ENCODE data around the gene ST6GALNAC4. TPM values are rescaled to one million over a fixed set of nuclear protein-coding genes. Genes with fewer than 3 reads are reported as not detected.

ST6GALNAC4 gene
- total and polyA plus RNA-seq, 8 donors: 3.7 to 33.6 (median 13.0) TPM

DNA sequence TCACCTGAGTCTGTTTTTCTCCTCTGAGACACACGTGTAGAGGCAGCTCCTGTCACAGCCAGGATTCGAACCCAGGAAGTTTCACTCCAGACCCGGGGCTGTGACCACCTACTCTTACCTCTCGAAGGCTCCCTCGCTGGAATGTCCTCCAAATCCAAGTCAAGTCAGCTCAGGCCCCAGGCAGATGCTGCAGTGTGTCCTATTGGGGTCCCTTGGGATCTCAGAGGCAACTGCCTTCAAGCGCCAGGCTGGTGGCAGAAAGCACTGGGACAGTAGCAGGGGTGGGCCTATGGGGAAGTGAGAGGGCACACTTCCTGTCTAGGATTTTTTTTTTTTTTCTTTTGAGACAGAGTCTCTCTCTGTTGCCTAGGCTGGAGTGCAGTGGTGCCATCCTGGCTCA, 762 bp upstream of the ST6GALNAC4 start:
- TF ChIP-seq POLR2AphosphoS5 (IDR thresholded peaks at IDR 0.05): no peak
- TF ChIP-seq, protein P1, sequence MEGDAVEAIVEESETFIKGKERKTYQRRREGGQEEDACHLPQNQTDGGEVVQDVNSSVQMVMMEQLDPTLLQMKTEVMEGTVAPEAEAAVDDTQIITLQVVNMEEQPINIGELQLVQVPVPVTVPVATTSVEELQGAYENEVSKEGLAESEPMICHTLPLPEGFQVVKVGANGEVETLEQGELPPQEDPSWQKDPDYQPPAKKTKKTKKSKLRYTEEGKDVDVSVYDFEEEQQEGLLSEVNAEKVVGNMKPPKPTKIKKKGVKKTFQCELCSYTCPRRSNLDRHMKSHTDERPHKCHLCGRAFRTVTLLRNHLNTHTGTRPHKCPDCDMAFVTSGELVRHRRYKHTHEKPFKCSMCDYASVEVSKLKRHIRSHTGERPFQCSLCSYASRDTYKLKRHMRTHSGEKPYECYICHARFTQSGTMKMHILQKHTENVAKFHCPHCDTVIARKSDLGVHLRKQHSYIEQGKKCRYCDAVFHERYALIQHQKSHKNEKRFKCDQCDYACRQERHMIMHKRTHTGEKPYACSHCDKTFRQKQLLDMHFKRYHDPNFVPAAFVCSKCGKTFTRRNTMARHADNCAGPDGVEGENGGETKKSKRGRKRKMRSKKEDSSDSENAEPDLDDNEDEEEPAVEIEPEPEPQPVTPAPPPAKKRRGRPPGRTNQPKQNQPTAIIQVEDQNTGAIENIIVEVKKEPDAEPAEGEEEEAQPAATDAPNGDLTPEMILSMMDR (IDR thresholded peaks at IDR 0.05): no peak
- H3K27me3 ChIP-seq: peaks cover 0 to 7% (median 0%) of the 10 kb centered on the region in 3 donors
- H3K4me1 ChIP-seq: peaks cover 61 to 83% (median 69%) of the 10 kb centered on the region in 4 donors
- H3K36me3 ChIP-seq: peaks cover under 1 to 16% (median 14%) of the 10 kb centered on the region in 4 donors
- peak overlapping the region in 3 of 4 donors; percentile 61 to 79 (median 74) for H3K4me3 ChIP-seq
- intact Hi-C loops (cut with DNase I; ENCODE audit: low total_unique reads): no loop called here
- WGBS, 5 donors: 67 to 74% (median 70%) methylated on average over 6 of the region's 6 CpGs
- no peak for DNase-seq
- no peaks in the 10 kb centered on the region for H3K9me3 ChIP-seq
- H3K27ac ChIP-seq: peak overlapping the region in 4 of 5 donors; percentile 61 to 84 (median 78)

DNA sequence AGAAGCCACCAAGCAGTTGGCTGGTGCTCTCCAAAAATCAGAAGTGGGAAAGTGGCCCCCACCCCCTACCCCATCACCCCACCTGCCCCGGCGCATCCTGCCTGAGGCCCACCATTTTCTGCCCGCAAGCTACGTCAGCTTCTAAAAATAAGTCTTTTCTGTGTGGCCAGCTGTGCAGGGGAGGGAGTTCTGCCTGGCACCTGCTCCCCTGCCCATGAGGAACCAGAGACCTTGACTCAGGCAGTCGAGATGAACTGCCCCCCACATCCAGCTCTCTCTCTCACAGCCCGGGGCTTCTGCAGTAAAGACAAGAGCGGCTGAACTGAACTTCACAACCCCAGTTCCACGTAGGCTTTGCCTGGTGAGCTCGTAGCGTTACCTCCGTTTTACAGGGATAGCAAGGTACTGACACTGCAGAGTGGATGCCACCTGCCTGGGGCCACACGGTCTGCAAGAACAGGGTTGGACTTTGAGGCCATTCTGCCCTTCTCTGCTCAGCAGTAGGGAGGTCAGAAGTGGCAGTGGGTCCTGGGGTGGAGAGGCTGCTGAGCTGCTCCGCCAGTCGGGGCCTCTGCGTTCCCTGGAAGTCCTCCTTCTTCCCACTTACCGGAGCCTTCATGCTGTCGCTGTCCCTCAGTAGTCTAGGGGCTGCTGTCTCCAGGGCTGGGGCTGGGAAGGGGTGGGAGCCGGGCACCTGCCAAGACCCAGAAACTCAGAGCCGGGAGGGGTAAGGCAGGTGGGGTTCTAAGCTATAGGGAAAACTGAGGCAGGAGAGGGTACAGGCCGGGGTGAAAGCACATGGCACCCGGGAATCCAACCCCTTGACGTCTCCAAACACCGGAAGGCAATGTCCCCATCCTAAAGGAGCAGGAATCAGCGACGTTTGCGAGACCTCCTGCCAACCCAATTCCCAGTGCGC, 781 bp downstream of the ST6GALNAC4 start:
- Histone ChIP-seq H3K36me3 (peaks cover 13 to 32% (median 29%) of the 10 kb centered on the region in 4 donors), H3K9me3 (no peaks in the 10 kb centered on the region), H3K27me3 (no peaks in the 10 kb centered on the region), H3K27ac (peak overlapping the region; percentile 16 to 84 (median 72)), H3K4me3 (peak overlapping the region; percentile 61 to 79 (median 74)), H3K4me1 (peaks cover 55 to 78% (median 66%) of the 10 kb centered on the region in 4 donors)
- DNase-seq: peak in 1 of 2 donors; percentile 65
- 24 to 50% (median 44%) methylated on average over 23 to 27 of the region's 27 CpGs for WGBS, 5 donors
- intact Hi-C loops (cut with DNase I; ENCODE audit: low total_unique reads): no loop called here
- no peak for TF ChIP-seq POLR2A (IDR thresholded peaks at IDR 0.05)
- TF ChIP-seq, protein P1 (IDR thresholded peaks at IDR 0.05): no peak
- no peak for TF ChIP-seq EP300 (IDR thresholded peaks at IDR 0.05)

DNA sequence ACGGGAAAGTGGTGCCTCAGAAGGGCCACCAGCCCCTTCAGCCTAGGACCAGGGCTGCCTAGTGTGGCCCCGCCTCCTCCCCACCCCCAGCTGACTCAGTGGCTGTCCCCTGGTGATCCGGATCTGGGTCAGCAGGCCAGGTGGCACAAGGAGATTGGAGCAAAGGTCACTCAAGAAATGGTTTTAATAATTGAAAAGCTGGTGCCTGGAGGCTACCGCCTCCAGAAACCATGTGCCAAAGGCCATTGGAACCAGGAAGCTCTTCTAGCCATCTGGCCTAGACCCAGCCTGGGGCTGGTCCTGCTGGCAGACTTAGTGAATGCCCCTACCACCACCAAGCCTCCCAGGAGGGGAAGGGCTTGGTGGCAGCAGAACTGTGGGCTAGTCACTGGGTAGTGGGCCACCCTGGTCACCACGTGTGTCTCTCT, 1.5 kb downstream of the ST6GALNAC4 start:
- peak overlapping the region in 3 of 4 donors; percentile 74 to 79 (median 75) for H3K4me3 ChIP-seq
- DNase-seq: no peak
- WGBS, 5 donors: 54 to 66% (median 59%) methylated on average over 3 to 5 of the region's 5 CpGs
- peaks cover 13 to 39% (median 36%) of the 10 kb centered on the region in 4 donors for H3K36me3 ChIP-seq
- peak overlapping the region; percentile 16 to 84 (median 72) for H3K27ac ChIP-seq
- peaks cover 55 to 80% (median 69%) of the 10 kb centered on the region in 4 donors for H3K4me1 ChIP-seq
- no peak for TF ChIP-seq EP300 (IDR thresholded peaks at IDR 0.05)
- no peak for TF ChIP-seq POLR2AphosphoS5 (IDR thresholded peaks at IDR 0.05)
- TF ChIP-seq POLR2A (IDR thresholded peaks at IDR 0.05): no peak
- TF ChIP-seq, protein P1 (IDR thresholded peaks at IDR 0.05): no peak
- no peaks in the 10 kb centered on the region for H3K9me3 ChIP-seq
- no peaks in the 10 kb centered on the region for H3K27me3 ChIP-seq
- intact Hi-C loops (cut with DNase I; ENCODE audit: low total_unique reads): no loop called here

DNA sequence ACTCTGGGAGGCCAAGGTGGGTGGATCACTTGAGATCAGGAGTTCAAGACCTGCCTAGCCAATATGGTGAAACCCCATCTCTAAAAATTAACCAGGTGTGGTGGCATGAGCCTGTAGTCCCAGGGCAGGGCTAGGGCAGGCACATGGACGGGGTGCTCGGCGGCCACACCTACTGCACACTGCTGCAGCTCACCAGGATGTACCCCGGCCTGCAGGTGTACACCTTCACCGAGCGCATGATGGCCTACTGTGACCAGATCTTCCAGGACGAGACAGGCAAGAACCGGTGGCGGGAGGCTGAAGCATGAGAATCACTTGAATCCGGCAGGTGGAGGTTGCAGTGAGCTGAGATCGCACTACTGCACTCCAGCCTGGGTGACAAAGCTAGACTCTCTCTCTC, 3.2 kb downstream of the ST6GALNAC4 start:
- H3K36me3 ChIP-seq: peaks cover 13 to 55% (median 50%) of the 10 kb centered on the region in 4 donors
- intact Hi-C loops (cut with DNase I; ENCODE audit: low total_unique reads): no loop called here
- H3K27ac ChIP-seq: no peak overlapping the region
- WGBS, 5 donors: 91 to 98% (median 93%) methylated on average over 11 of the region's 11 CpGs
- H3K27me3 ChIP-seq: no peaks in the 10 kb centered on the region
- TF ChIP-seq POLR2AphosphoS5 (IDR thresholded peaks at IDR 0.05) (no peak), POLR2A (IDR thresholded peaks at IDR 0.05) (no peak), EP300 (IDR thresholded peaks at IDR 0.05) (no peak)
- TF ChIP-seq, protein P1 (IDR thresholded peaks at IDR 0.05): no peak
- H3K9me3 ChIP-seq: no peaks in the 10 kb centered on the region
- H3K4me1 ChIP-seq: peaks cover 43 to 67% (median 59%) of the 10 kb centered on the region in 4 donors
- no peak for DNase-seq
- no peak overlapping the region for H3K4me3 ChIP-seq

All from stomach (tissue), 9 donors.